ENCODE data around the gene PIM3.

DNA sequence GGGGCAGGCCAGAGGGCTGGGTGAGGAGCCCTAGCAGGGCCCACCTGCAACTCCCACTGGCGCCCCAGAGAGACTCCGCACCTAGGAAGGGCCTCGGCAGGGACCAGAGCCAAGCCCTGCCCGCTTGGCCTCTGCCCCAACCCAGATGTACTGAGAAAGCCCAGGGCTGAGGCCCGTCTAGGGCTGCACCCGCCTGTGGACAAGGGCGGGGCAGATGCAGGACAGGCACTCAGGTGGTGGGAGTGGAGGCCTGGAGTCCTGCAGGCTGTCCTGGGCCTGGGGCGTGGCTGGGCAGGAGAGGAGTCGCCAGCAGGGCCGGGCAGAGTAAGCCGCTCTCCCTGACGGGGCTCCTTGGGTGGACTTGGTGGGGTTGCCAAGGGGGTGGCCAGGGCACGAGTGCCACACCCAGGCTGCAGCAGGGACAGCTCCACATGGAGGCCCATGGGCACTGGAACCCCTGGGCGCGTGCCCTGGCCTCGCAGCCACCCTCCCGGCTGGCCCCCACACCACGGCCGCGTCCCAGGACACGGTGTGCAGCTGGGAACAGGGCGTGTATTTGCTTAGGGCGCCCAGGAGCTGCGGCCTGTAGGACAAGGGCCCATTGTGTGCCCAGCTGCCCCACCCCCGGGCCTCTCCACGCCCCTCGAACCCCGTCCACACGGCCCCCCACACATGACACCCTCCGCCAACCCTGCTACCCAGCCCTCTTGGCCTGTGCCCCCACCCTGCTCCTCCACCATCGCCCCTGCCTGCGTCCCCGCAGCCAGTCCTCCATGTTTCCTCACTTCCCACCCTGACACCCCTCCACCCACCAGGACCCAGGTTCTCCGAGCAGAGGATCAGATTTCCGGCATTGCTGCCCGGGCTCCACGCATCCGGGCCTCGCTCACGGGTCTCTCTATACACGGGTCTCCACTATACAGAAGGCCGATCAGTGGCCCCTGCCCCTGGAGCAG lies 11.3 kb upstream of the PIM3 start:
- TF ChIP-seq, protein P1, sequence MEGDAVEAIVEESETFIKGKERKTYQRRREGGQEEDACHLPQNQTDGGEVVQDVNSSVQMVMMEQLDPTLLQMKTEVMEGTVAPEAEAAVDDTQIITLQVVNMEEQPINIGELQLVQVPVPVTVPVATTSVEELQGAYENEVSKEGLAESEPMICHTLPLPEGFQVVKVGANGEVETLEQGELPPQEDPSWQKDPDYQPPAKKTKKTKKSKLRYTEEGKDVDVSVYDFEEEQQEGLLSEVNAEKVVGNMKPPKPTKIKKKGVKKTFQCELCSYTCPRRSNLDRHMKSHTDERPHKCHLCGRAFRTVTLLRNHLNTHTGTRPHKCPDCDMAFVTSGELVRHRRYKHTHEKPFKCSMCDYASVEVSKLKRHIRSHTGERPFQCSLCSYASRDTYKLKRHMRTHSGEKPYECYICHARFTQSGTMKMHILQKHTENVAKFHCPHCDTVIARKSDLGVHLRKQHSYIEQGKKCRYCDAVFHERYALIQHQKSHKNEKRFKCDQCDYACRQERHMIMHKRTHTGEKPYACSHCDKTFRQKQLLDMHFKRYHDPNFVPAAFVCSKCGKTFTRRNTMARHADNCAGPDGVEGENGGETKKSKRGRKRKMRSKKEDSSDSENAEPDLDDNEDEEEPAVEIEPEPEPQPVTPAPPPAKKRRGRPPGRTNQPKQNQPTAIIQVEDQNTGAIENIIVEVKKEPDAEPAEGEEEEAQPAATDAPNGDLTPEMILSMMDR (IDR thresholded peaks at IDR 0.05; ENCODE audit: insufficient read depth, low read length, poor library complexity, severe bottlenecking) = no peak
- TF ChIP-seq EZH2phosphoT487 (conservative IDR thresholded peaks at IDR 0.05; ENCODE audit: low read length) = no peak

Data from SU-DHL-6 (cell line).